ENCODE data around the gene PACSIN2. TPM values are rescaled to one million over a fixed set of nuclear protein-coding genes. Genes with fewer than 3 reads are reported as not detected.
"Not testable (repeated sequence)": the region's sequence is repeated elsewhere in the genome, so short reads cannot be mapped to it uniquely, and the experiment has no call there.

The PACSIN2 gene
- total RNA-seq, 1 donor from 2014 or later: 56.6 TPM

- Mint-ChIP-seq H3K27me3 (ENCODE audit: low read depth) (no peaks in the 10 kb centered on the region), H3K4me1 (peaks cover 69% of the 10 kb centered on the region), H3K4me3 (no peak overlapping the region), H3K36me3 (peaks cover 4% of the 10 kb centered on the region), H3K9me3 (no peaks in the 10 kb centered on the region), H3K27ac (peak overlapping the region; percentile 94)
- DNase-seq (ENCODE audit: low spot score in 2 of 2, unreplicated experiment in 2 of 2): no peak
- no peak for TF ChIP-seq CTCF (IDR thresholded peaks at IDR 0.05; ENCODE audit: unreplicated experiment)
These were observed 52.4 kb downstream of the PACSIN2 start for GRCh38 chr22:42962295-42963230.

- Mint-ChIP-seq H3K27me3 (ENCODE audit: low read depth) (no peaks in the 10 kb centered on the region), H3K27ac (peak overlapping the region; percentile 94), H3K4me3 (no peak overlapping the region)
These were observed 53.1 kb downstream of the PACSIN2 start for GRCh38 chr22:42961810-42962209.

GRCh38 chr22:42961400-42961690, 53.6 kb downstream of the PACSIN2 start:
- not testable (repeated sequence) for H3K9me3 Mint-ChIP-seq; H3K4me3 Mint-ChIP-seq; DNase-seq (ENCODE audit: low spot score in 2 of 2, unreplicated experiment in 2 of 2); H3K36me3 Mint-ChIP-seq; H3K27me3 Mint-ChIP-seq (ENCODE audit: low read depth)
- H3K27ac Mint-ChIP-seq: peak overlapping the region; percentile 94
- peaks cover 71% of the 10 kb centered on the region for H3K4me1 Mint-ChIP-seq

More at GRCh38 chr22:42961810-42962209, 53.1 kb downstream of the PACSIN2 start:
- H3K4me1 Mint-ChIP-seq: peaks cover 72% of the 10 kb centered on the region
- no peak for TF ChIP-seq CTCF (IDR thresholded peaks at IDR 0.05; ENCODE audit: unreplicated experiment)
- DNase-seq (ENCODE audit: low spot score in 2 of 2, unreplicated experiment in 2 of 2): no peak
- peaks cover 3% of the 10 kb centered on the region for H3K36me3 Mint-ChIP-seq
- H3K9me3 Mint-ChIP-seq: no peaks in the 10 kb centered on the region

GRCh38 chr22:42960531-42961399, 54.2 kb downstream of the PACSIN2 start:
- TF ChIP-seq CTCF (IDR thresholded peaks at IDR 0.05; ENCODE audit: unreplicated experiment): no peak
- no peak for DNase-seq (ENCODE audit: low spot score in 2 of 2, unreplicated experiment in 2 of 2)
- peaks cover 2% of the 10 kb centered on the region for H3K36me3 Mint-ChIP-seq

GRCh38 chr22:42959576-42960509, 55.1 kb downstream of the PACSIN2 start:
- Mint-ChIP-seq H3K27ac (peak overlapping the region; percentile 94), H3K27me3 (ENCODE audit: low read depth) (no peaks in the 10 kb centered on the region), H3K9me3 (peaks cover 7% of the 10 kb centered on the region), H3K36me3 (peaks cover 6% of the 10 kb centered on the region), H3K4me1 (peaks cover 77% of the 10 kb centered on the region), H3K4me3 (peak overlapping the region; percentile 54)
- peak in 1 of 2 experiments; percentile 48 for DNase-seq (ENCODE audit: low spot score in 2 of 2, unreplicated experiment in 2 of 2)
- TF ChIP-seq CTCF (IDR thresholded peaks at IDR 0.05; ENCODE audit: unreplicated experiment): no peak

More at GRCh38 chr22:42960531-42961399, 54.2 kb downstream of the PACSIN2 start:
- H3K27me3 Mint-ChIP-seq (ENCODE audit: low read depth): no peaks in the 10 kb centered on the region
- peak overlapping the region; percentile 94 for H3K27ac Mint-ChIP-seq
- H3K4me3 Mint-ChIP-seq: no peak overlapping the region
- H3K4me1 Mint-ChIP-seq: peaks cover 74% of the 10 kb centered on the region
- peaks cover 3% of the 10 kb centered on the region for H3K9me3 Mint-ChIP-seq

All from mesothelial cell of epicardium (in vitro differentiated cells).